ENCODE results near the gene RHOB. TPM values are rescaled to one million over a fixed set of nuclear protein-coding genes. Genes with fewer than 3 reads are reported as not detected.
A peak's percentile ranks its signal among the peaks of the same experiment; 100 is the strongest.

Gene RHOB
- total and polyA plus RNA-seq, 2 donors (not counting 1 experiment from before 2014, with no cell fraction given) = 63.0 to 1,037 TPM

GRCh38 chr2:20430035-20430434 is 16.8 kb upstream of the RHOB start:
- WGBS (ENCODE audit: insufficient coverage) = 92% methylated on average over 2 of the region's 4 CpGs
- no peak for ATAC-seq (ENCODE audit: low read depth)
- no peak for TF ChIP-seq EZH2 (IDR thresholded peaks at IDR 0.05; ENCODE audit: borderline replicate concordance, insufficient read depth, low read depth, low read length, poor library complexity, severe bottlenecking)
- no peak for TF ChIP-seq CTCF (IDR thresholded peaks at IDR 0.05)
- H3K4me1 Mint-ChIP-seq = peaks cover 49% of the 10 kb centered on the region
- H3K9me3 Mint-ChIP-seq (ENCODE audit: insufficient read depth) = no peaks in the 10 kb centered on the region
- DNase-seq = no peak
- Histone ChIP-seq H3K27ac (ENCODE audit: low read length in 2 of 2) (peak overlapping the region; percentile 64 to 68), H3K9ac (ENCODE audit: low read length) (no peak overlapping the region), H3K4me1 (ENCODE audit: control insufficient read depth in 2 of 2, insufficient read depth in 2 of 2, low read length in 2 of 2) (peaks cover 43 to 60% of the 10 kb centered on the region in 2 donors), H3K4me3 (ENCODE audit: control extremely low read depth in 1 of 5, extremely low read depth in 1 of 5, insufficient read depth in 1 of 5, low read depth in 2 of 5, low read length in 4 of 5) (no peak overlapping the region), H3K79me2 (ENCODE audit: control insufficient read depth, insufficient read depth, low read length) (no peaks in the 10 kb centered on the region), H3K9me3 (ENCODE audit: control extremely low read depth in 1 of 3, control insufficient read depth in 2 of 3, insufficient read depth in 1 of 3, low read length in 2 of 3) (peaks cover 0 to 3% (median 0%) of the 10 kb centered on the region in 3 donors), H4K20me1 (ENCODE audit: control insufficient read depth, insufficient read depth, low read length, poor library complexity, severe bottlenecking) (no peaks in the 10 kb centered on the region), H3K27me3 (replicated peaks in 1 of 4; ENCODE audit: control extremely low read depth in 1 of 4, control insufficient read depth in 3 of 4, insufficient read depth in 4 of 4, low read length in 3 of 4) (peaks cover 0 to 7% (median 0%) of the 10 kb centered on the region in 4 experiments), H3K36me3 (replicated peaks in 1 of 2; ENCODE audit: control extremely low read depth in 1 of 2, control insufficient read depth in 1 of 2, extremely low read depth in 1 of 2, insufficient read depth in 2 of 2, low read length in 1 of 2) (no peaks in the 10 kb centered on the region), H2AFZ (ENCODE audit: insufficient read depth, low read depth, low read length, poor library complexity, severe bottlenecking) (peak overlapping the region; percentile 3), H3K4me2 (replicated peaks; ENCODE audit: low read depth, low read length, poor library complexity, severe bottlenecking) (peak overlapping the region; percentile 46)
- intact Hi-C loops (cut with micrococcal nuclease) = no loop called here
- peak overlapping the region; percentile 64 for H3K27ac Mint-ChIP-seq
- peaks cover 2% of the 10 kb centered on the region for H3K27me3 Mint-ChIP-seq
- ChIA-PET POLR2A (interaction anchor here (1.0 to 2.1 kb wide), 5 partner anchors 14 to 221 kb away, joined by 3 to 11 read pairs (median 5); partner anchors contain the start of genes HS1BP3 and RHOB), CTCF (interaction anchor here (1.0 to 13.1 kb wide), 6 partner anchors 11 to 224 kb away, joined by 3 to 148 read pairs (median 6); partner anchors contain the start of gene RHOB)
- peak overlapping the region; percentile 15 for H3K4me3 Mint-ChIP-seq
